Fibroblast of skin of scalp (primary cell): ENCODE results near the gene EXD3.
"Not testable (repeated sequence)": the region's sequence is repeated elsewhere in the genome, so short reads cannot be mapped to it uniquely, and the experiment has no call there.

ENCODE experiments used
- DNase-seq: peaks from one replicate; pipeline ENCODE4 v3.0.0-alpha.2; 2013

The EXD3 gene

DNA sequence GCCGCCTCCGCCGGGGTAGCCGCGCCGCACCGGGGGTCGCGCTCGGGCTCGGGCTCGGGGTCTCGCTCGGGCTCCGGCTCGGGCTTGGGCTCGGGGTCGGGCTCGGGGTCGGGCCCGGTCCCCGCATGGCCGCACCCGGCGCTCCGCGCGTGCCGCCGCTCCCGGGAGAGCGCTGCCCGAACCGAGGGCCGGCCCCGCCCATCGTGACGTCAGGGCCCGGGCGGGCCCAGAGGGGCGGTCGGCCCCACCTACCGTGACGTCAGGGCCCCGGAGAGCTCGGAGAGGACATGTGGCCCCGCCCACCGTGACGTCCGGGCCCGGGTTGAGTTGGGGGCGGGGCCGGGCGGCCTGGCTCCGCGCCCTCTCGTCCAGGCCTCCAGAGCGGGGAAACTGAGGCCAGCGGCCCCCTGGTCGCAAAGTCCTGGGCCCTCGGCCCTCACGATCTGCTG lies 36.2 kb upstream of the EXD3 start, which contains the start of gene NSMF:
NSMF (minus strand) TSS at position 183 of the 449 bp plus-strand sequence. CDS start 232 bp downstream, outside the sequence.
- DNase-seq = peak; percentile 94

DNA sequence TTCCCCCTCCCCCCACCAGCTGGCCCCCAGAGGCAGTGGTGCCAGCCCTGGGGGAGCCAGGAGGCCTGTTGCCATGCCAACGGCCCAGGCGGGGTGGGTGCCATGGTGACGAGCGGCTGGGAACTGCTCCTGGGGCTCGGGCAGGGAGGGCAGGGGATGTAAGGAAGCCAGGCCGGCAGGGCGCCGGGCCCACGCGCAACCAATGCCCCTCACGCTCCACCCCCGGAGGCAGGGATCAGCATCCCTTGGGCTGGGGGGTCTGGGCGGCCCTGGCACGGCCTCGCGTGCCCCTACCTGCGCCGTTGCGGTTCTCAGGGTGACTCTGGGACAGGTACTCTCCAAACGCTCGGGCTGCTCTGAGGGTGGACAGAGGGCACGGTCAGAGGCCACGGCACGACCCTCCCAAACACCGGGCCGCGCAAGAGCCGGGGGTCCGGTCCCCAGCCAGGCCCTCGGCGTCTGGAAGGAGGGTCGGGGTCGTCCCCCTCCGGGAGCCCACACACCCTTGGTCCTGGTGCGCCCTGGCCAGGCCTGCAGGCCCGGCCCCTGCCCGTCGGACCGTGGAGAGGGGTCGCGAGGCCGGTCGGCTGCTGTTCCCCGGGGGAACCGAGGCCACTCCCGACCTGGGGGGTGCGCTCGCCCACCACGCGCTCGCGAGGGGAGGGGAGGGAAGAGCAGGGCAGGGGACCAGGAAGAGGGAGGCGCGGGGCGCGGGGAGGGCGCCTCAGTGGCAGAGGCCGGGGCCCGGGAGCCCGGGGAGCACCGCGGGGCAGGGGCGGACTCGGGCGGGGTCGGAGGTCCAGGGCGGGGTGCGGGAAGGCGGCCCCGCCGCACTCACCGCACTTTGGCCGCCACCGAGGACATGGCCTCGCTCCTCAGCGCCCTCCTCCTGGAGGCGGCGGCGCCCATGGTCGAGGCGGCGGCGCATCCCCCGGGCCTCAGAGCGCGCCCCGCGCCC lies 35.5 kb upstream of the EXD3 start:
- no peak for DNase-seq

DNA sequence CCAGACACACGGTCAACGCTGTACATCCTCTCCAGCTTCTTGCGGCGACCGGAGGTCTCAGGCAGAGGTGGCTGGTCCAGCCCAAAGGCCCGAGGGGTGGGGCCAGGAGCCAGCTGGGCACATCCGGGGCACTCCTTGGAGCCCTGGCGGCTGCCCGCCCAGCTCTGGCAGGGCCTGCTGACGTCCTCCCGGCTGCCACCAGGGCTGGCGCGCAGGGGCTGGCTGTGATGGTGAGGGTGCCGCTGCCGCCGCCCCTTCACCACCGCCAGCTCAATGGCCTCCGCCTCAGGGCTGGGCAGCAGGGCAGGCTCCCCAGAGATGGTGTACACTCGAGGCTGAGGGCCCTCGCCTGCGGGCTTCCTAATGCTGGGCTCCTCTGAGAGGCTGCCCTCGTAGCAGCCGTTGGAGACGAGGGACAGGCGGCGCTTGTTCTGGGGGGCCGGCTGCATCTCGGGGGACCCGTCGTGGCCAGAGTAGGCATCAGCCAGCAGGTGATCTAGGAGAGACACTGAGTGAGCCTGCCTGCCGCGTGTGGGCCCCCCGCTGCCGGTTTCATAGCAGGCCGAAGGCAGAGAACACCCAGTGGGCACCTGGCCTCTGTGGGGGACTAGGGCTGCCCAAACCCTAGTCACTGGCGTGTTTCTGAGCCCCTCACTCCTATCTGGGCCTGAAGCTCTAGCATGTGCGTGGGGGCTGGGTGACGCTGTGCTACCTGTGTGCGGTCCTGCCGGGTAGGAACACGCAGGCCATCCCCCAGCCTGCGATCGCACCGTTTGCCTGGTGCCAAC lies 34.6 kb upstream of the EXD3 start:
- no peak for DNase-seq

DNA sequence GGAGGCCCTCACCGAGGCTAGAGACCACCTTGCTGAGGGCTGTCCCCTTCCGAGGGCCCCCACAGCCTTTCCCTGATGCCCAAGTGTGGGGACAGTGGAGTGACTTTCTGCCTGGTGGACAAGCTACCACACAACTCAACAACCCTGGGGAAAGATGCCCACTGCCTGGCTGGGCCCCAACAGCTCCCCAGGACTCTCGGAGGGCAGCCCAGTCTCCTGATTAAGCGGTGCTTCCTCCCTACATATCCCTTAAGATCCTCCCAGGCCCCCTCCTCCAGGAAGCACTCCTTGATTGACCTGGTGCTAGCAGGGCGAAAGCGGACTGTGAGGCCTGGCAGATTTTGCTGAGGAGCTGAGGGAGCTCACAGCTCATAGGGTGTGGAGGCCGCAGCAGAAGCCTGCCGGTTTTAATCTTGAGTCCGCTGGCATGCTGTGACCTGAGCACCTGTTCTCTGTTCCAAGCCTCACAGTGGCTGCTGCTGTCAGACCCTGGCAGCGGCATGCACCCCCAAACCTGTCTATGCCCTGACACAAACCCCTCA lies 34.0 kb upstream of the EXD3 start:
- no peak for DNase-seq

DNA sequence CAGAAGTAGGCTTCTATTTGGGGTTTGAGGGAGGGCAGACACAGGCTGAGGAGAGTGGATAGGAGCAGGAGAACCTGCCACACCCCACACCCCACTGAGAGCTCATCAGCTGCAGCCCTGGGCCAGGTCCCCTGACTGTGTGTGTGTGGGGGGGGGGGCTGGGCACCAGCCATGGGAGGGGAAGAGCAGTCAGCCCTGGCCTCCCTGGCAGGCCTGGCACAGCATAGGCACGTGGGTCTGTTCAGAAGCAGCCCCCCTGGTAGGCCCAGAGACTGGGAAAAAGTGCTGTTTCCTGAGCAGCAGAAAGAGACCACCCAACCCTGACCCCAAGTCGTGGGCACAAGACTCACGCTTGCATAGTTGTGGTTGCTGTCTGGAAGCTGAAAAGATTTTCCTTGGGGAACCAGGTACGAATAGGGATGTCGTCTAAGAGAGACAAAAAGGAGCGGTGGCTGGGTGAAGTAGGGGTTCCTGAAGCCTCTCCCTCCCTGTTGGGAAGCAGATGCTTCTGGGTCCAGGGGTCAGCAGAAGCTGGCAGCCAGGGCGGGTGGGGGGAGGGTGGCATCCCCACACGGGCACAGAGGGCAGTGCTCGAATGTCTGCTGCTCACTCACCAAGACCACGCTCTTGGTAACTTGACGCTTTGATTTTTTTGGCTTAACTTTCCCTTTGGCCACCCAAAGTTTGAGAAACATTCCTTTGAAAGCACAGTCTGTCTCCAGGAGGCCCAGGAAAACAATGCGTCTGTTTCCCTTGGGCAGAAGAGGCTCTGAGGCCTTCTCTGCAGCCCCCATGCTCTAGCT lies 33.3 kb upstream of the EXD3 start:
- DNase-seq = peak; percentile 67

DNA sequence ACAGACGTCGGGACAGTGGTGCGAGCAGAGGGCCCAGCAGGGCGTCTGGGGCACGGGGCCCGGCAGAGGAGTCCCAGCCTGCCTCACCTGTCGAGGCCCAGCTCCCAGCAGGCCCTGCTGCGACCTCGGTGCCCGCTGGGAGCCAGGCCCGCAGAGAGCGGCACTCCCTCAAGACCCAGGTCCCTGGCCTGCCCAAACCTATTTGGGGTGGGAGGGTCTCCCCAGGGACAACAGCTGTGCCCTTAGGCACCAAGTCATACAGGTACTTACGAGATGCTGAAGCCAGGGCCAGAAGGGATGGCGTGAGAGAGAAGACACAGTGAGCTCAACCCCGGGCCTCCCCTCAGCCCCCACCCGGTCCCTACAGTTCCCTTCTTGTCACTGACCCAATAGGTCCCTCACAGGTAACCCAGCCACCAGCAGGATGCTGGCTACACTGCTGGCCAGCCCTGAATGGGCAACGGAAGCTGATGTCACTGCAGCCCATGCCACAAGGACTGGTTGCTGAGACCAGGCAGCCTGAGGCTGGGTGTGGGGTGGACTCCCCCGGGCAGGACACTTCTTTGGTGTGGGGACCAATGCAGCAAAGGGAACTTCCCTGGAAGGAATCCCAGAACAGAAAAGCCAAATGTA lies 32.5 kb upstream of the EXD3 start:
- no peak for DNase-seq

DNA sequence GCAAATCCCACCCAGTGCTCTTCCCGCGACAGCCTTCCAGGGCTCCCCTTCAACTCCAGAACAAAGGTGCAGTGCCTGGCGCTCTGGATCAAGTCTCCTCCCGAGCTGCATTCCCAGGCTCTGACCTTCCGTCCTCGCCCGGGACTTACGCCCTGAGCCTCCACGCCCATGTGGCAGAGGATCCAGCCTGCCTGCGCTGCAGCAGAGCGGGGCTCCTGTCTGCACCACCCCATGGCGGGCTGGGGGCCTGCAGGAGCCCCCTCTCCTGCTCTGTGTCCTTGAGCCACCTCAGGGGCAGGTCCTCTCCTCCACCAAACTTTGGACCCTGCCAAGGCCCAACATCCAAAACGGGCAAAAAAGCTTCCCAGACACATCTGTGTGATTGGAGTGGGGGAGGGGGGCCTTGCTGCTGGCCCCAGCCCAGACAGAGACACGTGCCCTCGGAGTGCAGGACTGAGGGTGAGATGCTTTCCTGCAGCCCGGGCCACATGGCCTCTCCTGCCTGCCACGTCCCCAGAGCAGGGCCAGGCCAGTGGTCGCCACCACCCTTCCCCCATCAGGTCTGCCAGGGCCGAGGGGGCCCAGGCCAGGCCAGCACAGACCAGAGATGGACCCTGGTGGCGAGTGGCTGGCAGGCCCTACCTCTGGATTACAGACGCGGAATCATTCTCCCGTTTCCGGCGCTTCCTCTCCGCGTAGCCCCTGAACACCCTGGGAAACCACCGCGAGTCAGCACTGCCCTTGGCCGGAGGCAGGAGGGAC lies 31.8 kb upstream of the EXD3 start:
- no peak for DNase-seq

DNA sequence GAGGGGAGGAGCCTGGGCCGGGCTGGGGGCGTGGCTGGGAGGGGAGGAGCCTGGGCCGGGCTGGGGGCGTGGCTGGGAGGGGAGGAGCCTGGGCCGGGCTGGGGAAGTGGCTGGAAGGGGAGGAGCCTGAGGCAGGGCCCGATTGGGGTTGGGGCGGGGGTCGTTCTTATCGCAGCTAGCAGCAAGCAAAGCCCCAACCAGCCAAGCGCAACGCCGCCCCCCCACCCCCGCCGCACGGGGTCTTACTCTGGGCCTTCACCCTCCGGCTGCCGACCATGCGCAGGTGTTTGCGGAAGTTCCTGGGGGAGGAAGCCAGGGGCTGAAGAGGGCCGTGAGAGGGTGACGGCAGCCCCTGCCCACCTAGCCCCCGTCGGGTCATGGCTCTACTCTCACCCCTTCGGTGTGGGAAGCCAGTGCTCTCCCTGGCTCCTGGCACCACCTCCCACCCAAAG lies 31.2 kb upstream of the EXD3 start:
- no peak for DNase-seq

DNA sequence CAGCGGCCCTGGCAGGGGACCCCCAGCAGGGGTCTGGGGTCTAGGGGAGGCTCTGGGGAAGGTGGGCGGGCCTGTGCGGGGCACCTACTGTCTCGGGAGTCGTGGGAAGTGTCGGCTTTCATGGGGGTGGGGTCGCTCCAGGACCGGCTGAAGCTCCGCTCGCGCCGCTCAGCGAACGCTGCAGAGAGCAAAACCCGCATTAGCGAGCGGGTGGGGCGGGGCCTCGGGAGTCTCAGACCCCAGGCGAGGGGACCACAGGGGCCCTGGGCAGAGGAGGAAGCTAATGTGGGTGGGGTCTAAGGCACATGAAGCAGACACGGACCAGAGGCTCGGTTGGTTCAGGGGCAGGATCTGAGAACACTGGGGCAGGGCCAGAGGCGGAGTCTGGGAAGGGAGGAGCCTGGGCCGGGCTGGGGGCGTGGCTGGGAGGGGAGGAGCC lies 30.7 kb upstream of the EXD3 start:
- DNase-seq = peak; percentile 79

DNA sequence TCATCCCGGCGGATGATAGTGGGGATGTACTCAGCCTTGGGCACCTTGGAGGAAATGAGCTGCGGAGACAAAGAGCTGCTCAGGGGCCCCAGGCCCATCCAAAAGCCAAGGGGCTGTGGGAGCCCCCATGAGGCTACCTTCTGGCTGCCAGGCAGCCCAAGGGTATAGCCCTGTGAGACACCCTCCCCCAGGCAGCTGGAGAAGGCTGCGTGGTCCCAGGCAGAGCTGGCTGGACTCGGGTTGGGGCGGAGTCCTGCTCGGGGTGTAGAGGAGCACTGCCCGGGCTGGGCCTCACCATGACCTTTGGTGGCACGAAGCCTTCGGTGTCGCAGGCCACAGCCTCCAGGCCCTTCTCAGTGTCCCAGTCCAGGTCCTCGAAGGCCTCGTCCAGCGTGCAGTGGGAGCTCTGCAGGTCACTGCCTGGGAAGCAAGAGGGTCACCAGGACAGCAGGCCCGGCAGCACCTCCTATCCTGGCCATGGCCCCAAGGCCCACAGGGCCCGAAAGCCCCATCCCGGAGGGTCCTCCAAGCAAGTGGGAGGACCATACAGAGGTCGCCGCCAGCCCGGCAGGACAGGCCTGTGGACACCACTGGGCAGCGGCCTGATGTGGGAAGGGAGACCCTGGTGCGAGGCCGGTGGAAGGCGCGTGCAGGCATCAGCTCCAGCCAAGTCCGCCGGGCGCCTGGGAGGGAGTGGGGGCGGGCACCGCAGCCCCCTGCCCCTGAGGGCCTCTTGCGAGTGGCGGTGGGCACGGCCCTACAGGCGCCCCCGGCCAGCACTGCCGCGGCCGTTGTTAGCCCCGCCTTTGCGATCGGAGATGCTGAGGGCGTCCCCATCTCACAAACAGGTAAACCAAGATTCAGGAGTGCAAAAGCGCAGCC lies 30.0 kb upstream of the EXD3 start:
- no peak for DNase-seq

DNA sequence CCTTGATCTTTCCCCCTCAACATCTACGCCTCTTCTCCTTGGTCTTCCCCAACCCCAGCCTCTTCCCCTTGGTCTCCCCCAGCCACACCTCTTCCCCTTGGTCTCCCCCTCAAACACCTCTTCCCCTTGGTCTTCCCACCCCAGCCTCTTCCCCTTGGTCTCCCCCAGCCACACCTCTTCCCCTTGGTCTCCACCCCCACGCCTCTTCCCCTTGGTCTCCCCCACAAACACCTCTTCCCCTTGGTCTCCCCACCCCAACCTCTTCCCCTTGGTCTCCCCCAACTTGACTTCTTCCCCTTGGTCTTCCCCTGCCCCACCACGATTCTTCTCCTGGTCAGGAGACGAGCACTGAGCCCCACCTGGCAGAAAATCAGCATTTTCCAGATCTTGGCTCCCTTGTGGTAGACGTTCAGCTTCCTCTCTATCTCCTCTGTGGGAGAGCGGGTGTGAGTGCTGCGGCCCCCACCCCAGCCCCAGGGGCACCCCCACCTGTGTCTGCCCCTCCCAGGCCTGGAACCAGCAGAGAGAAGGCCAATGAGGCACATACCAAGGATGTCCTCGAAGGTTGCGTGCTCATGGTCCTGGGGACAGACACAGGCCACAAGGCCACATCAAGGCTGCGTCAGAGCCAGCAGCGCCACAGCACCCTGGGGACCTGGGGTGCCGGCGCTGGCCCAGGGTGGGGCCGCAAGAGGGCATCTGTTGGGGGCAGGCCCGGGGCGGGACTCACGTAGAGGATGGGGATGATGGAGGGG lies 29.2 kb upstream of the EXD3 start:
- DNase-seq = no peak

DNA sequence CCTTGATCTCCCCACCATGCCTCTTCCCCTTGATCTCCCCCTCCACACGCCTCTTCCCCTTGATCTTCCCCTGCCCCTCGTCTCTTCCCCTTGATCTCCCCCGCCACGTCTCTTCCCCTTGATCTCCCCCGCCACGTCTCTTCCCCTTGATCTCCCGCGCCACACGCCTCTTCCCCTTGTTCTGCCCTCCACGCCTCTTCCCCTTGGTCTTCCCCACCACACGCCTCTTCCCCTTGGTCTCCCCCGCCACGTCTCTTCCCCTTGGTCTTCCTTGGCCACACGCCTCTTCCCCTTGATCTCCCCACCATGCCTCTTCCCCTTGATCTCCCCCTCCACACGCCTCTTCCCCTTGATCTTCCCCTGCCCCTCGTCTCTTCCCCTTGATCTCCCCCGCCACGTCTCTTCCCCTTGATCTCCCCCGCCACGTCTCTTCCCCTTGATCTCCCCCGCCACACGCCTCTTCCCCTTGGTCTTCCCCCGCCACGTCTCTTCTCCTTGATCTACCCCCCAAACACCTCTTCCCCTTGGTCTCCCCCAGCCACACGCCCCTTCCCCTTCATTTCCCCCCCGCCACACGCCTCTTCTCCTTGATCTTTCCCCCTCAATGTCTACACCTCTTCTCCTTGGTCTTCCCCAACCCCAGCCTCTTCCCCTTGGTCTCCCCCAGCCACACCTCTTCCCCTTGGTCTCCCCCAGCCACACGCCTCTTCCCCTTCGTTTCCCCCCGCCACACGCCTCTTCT lies 28.5 kb upstream of the EXD3 start:
- not testable (repeated sequence) for DNase-seq

DNA sequence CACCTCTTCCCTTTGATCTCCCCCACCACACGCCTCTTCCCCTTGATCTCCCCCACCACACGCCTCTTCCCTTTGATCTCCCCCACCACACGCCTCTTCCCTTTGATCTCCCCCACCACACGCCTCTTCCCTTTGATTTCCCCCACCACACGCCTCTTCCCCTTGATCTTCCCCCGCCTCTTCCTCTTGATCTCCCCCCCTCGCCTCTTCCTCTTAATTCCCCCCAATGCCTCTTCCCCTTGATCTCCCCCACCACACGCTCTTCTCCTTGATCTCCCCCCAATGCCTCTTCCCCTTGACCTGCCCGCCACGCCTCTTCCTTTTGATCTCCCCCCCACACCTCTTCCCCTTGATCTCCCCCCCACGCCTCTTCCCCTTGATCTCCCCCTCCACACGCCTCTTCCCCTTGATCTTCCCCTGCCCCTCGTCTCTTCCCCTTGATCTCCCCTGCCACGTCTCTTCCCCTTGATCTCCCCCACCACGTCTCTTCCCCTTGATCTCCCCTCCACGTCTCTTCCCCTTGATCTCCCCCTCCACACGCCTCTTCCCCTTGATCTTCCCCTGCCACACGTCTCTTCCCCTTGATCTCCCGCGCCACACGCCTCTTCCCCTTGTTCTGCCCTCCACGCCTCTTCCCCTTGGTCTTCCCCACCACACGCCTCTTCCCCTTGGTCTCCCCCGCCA lies 27.7 kb upstream of the EXD3 start:
- DNase-seq = not testable (repeated sequence)

DNA sequence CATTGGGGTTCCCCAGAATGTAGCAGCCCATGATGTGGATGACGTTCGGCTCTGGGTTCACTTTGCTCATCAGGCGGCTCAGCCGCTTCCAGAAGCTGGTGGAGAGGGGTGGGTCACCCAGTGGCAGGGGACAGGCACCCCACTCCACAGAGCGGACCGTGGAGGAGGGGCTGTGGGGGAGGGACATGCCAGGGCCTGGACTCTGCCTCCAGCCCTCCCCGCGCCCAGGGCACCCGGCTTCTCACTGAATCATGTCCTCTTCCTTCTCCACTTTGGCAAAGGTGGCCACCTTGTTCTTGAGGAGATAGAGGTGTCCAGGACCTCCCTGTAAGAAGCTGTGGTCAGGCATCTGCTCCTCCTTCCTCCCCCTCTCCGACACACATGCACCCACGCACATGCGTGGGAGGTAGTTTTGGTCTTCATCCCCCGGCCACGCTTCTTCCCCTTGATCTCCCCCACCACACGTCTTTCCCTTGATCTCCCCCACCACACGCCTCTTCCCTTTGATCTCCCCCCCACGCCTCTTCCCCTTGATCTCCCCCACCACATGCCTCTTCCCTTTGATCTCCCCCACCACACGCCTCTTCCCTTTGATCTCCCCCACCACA lies 27.1 kb upstream of the EXD3 start:
- DNase-seq = no peak

DNA sequence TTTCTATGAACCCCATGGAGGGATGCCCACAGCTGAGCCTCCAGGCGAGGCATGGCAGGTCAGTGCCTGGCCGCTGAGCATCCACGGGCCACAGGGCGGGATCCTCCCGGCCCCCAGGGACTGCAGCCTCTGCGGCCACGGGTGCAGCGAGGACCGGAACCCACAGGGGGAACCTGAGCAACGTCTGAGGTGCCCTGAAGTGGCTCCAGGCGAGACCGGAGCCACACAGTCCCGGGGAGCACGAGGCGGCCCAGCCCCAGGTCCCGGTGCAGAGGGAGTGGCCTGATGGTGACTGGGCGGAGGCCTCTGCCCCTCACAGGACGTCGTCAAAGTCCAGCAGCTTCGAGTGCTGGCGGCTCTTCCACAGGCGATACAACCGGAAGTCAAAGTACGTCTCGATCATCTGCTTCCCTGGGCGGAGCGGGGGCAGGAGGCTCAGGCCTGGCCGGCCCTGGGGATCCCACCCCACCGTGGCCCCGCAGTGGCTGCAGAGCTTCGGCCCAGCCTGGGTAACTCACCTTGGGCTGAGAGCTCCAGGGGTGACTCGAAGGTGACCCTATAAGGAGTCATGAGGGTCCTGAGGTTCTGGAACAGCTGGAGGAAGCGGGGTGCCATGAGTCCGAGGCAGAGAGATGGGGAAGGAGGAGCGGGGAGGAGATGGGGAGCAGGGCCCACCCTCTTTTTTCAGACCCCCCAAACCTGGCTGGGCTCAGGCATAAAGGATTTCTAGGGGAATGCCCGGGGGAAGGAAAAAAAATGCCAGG lies 26.3 kb upstream of the EXD3 start:
- no peak for DNase-seq

DNA sequence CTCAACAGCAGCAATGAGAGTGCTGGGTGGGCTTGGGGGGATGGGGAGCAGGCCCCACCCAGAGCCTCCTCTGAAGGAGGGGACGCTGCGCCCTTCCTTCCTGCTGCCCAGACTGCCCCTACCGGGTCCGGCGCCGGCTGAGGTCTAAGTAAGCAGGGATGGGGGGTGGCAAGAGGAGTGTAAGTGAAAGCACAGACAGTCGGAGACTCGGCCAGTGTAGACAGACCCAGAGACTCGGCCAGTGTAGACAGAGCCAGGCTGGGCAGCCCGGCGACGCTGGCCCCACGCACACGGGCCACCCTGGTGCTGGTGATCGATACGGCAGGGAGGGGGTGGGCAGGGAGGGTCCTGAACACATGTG lies 25.6 kb upstream of the EXD3 start:
- no peak for DNase-seq
